ENCODE data around the gene TRIM46. TPM values are rescaled to one million over a fixed set of nuclear protein-coding genes. Genes with fewer than 3 reads are reported as not detected.
"Not testable (repeated sequence)": the region's sequence is repeated elsewhere in the genome, so short reads cannot be mapped to it uniquely, and the experiment has no call there.

The TRIM46 gene
- total and polyA plus RNA-seq, 2 experiments from 2014 or later, result 2.1 to 3.4 TPM

GRCh38 chr1:155226188-155226909 is 52.7 kb downstream of the TRIM46 start:
- Histone ChIP-seq H3K4me1 (ENCODE audit: insufficient read depth) (peaks cover 30% of the 10 kb centered on the region), H3K9me2 (ENCODE audit: insufficient read depth) (no peaks in the 10 kb centered on the region), H3K4me3 (peak overlapping the region; percentile 91), H3K9ac (peak overlapping the region; percentile 89), H3K4me2 (ENCODE audit: unreplicated experiment) (peak overlapping the region; percentile 93), H4K20me1 (ENCODE audit: insufficient read depth) (no peaks in the 10 kb centered on the region), H2AFZ (peak overlapping the region; percentile 85), H3K27me3 (replicated peaks; ENCODE audit: insufficient read depth) (no peaks in the 10 kb centered on the region), H3K79me2 (ENCODE audit: insufficient read depth) (peaks cover 29% of the 10 kb centered on the region), H3K9me3 (ENCODE audit: low read depth) (no peaks in the 10 kb centered on the region), H3F3A (ENCODE audit: insufficient read depth) (peaks cover 29% of the 10 kb centered on the region), H3K36me3 (ENCODE audit: low read depth) (no peaks in the 10 kb centered on the region), H3K27ac (peak overlapping the region; percentile 84)
- in situ Hi-C loops (cut with MboI), result no loop called here
- DNase-seq, result peak; percentile 84
- TF ChIP-seq EZH2 (IDR thresholded peaks at IDR 0.05; ENCODE audit: insufficient read depth, poor library complexity, severe bottlenecking) (no peak), EZH2phosphoT487 (IDR thresholded peaks at IDR 0.05; ENCODE audit: insufficient read depth, low read depth) (no peak)
- WGBS, 2 experiments (ENCODE audit: low coverage in 1 of 2, low lambda C conversion rate in 2 of 2, missing lambda C conversion rate in 2 of 2), result 1 to 3% methylated on average over 7 of the region's 7 CpGs

GRCh38 chr1:155226910-155227260 is 53.2 kb downstream of the TRIM46 start:
- TF ChIP-seq EZH2 (IDR thresholded peaks at IDR 0.05; ENCODE audit: insufficient read depth, poor library complexity, severe bottlenecking) (no peak), EZH2phosphoT487 (IDR thresholded peaks at IDR 0.05; ENCODE audit: insufficient read depth, low read depth) (no peak)
- H3K27me3 ChIP-seq (replicated peaks; ENCODE audit: insufficient read depth), result no peaks in the 10 kb centered on the region
- peaks cover 36% of the 10 kb centered on the region for H3K4me1 ChIP-seq (ENCODE audit: insufficient read depth)
- no peaks in the 10 kb centered on the region for H3K9me2 ChIP-seq (ENCODE audit: insufficient read depth)
- H3K36me3 ChIP-seq (ENCODE audit: low read depth), result no peaks in the 10 kb centered on the region
- peak overlapping the region; percentile 84 for H3K27ac ChIP-seq
- WGBS, 2 experiments (ENCODE audit: low coverage in 1 of 2, low lambda C conversion rate in 2 of 2, missing lambda C conversion rate in 2 of 2), result 0 to 1% methylated on average over 19 of the region's 19 CpGs
- peak overlapping the region; percentile 91 for H3K4me3 ChIP-seq
- H3K79me2 ChIP-seq (ENCODE audit: insufficient read depth), result peaks cover 29% of the 10 kb centered on the region
- DNase-seq, result peak; percentile 77
- peak overlapping the region; percentile 89 for H3K9ac ChIP-seq
- peak overlapping the region; percentile 93 for H3K4me2 ChIP-seq (ENCODE audit: unreplicated experiment)
- H3F3A ChIP-seq (ENCODE audit: insufficient read depth), result peaks cover 29% of the 10 kb centered on the region
- peak overlapping the region; percentile 85 for H2AFZ ChIP-seq
- in situ Hi-C loops (cut with MboI), result no loop called here
- no peaks in the 10 kb centered on the region for H3K9me3 ChIP-seq (ENCODE audit: low read depth)
- no peaks in the 10 kb centered on the region for H4K20me1 ChIP-seq (ENCODE audit: insufficient read depth)

- H3K9me3 ChIP-seq (ENCODE audit: low read depth), result no peaks in the 10 kb centered on the region
- H3K27ac ChIP-seq, result peak overlapping the region; percentile 84
- peaks cover 29% of the 10 kb centered on the region for H3F3A ChIP-seq (ENCODE audit: insufficient read depth)
- no peaks in the 10 kb centered on the region for H4K20me1 ChIP-seq (ENCODE audit: insufficient read depth)
- no peaks in the 10 kb centered on the region for H3K9me2 ChIP-seq (ENCODE audit: insufficient read depth)
- H3K9ac ChIP-seq, result peak overlapping the region; percentile 89
- H3K79me2 ChIP-seq (ENCODE audit: insufficient read depth), result peaks cover 29% of the 10 kb centered on the region
- in situ Hi-C loops (cut with MboI), result no loop called here
- no peaks in the 10 kb centered on the region for H3K27me3 ChIP-seq (replicated peaks; ENCODE audit: insufficient read depth)
- peak overlapping the region; percentile 91 for H2AFZ ChIP-seq
- H3K4me3 ChIP-seq, result peak overlapping the region; percentile 91
- TF ChIP-seq EZH2 (IDR thresholded peaks at IDR 0.05; ENCODE audit: insufficient read depth, poor library complexity, severe bottlenecking) (no peak), EZH2phosphoT487 (IDR thresholded peaks at IDR 0.05; ENCODE audit: insufficient read depth, low read depth) (no peak)
- peak overlapping the region; percentile 93 for H3K4me2 ChIP-seq (ENCODE audit: unreplicated experiment)
- WGBS, 2 experiments (ENCODE audit: low coverage in 1 of 2, low lambda C conversion rate in 2 of 2, missing lambda C conversion rate in 2 of 2), result 2 to 4% methylated on average over 35 to 42 of the region's 42 CpGs
- peak; percentile 99 for DNase-seq
- peaks cover 42% of the 10 kb centered on the region for H3K4me1 ChIP-seq (ENCODE audit: insufficient read depth)
- H3K36me3 ChIP-seq (ENCODE audit: low read depth), result no peaks in the 10 kb centered on the region
Measured at GRCh38 chr1:155227261-155228095, 53.8 kb downstream of the TRIM46 start.

GRCh38 chr1:155228096-155228427 is 54.4 kb downstream of the TRIM46 start:
- Histone ChIP-seq H3K27ac (peak overlapping the region; percentile 58), H3K9ac (peak overlapping the region; percentile 76), H3K9me3 (ENCODE audit: low read depth) (no peaks in the 10 kb centered on the region), H4K20me1 (ENCODE audit: insufficient read depth) (no peaks in the 10 kb centered on the region), H3F3A (ENCODE audit: insufficient read depth) (peaks cover 29% of the 10 kb centered on the region), H3K36me3 (ENCODE audit: low read depth) (no peaks in the 10 kb centered on the region), H3K79me2 (ENCODE audit: insufficient read depth) (peaks cover 27% of the 10 kb centered on the region), H2AFZ (peak overlapping the region; percentile 91), H3K27me3 (replicated peaks; ENCODE audit: insufficient read depth) (no peaks in the 10 kb centered on the region), H3K4me1 (ENCODE audit: insufficient read depth) (peaks cover 44% of the 10 kb centered on the region), H3K4me2 (ENCODE audit: unreplicated experiment) (peak overlapping the region; percentile 81), H3K9me2 (ENCODE audit: insufficient read depth) (no peaks in the 10 kb centered on the region), H3K4me3 (peak overlapping the region; percentile 91)
- TF ChIP-seq EZH2 (IDR thresholded peaks at IDR 0.05; ENCODE audit: insufficient read depth, poor library complexity, severe bottlenecking) (no peak), EZH2phosphoT487 (IDR thresholded peaks at IDR 0.05; ENCODE audit: insufficient read depth, low read depth) (no peak)
- no peak for DNase-seq
- WGBS, 2 experiments (ENCODE audit: low coverage in 1 of 2, low lambda C conversion rate in 2 of 2, missing lambda C conversion rate in 2 of 2), result 54 to 58% methylated on average over 9 of the region's 9 CpGs
- in situ Hi-C loops (cut with MboI), result no loop called here

GRCh38 chr1:155231302-155231701 is 57.7 kb downstream of the TRIM46 start:
- H4K20me1 ChIP-seq (ENCODE audit: insufficient read depth); DNase-seq; in situ Hi-C loops (cut with MboI); H3K36me3 ChIP-seq (ENCODE audit: low read depth); H3F3A ChIP-seq (ENCODE audit: insufficient read depth); H3K4me3 ChIP-seq; H3K9ac ChIP-seq; H3K79me2 ChIP-seq (ENCODE audit: insufficient read depth); H3K27me3 ChIP-seq (replicated peaks; ENCODE audit: insufficient read depth); H3K9me3 ChIP-seq (ENCODE audit: low read depth); H3K9me2 ChIP-seq (ENCODE audit: insufficient read depth); H3K4me2 ChIP-seq (ENCODE audit: unreplicated experiment); H2AFZ ChIP-seq: not testable (repeated sequence)
- peaks cover 21% of the 10 kb centered on the region for H3K4me1 ChIP-seq (ENCODE audit: insufficient read depth)
- 35 to 37% methylated on average over 3 of the region's 3 CpGs for WGBS, 2 experiments (ENCODE audit: low coverage in 1 of 2, low lambda C conversion rate in 2 of 2, missing lambda C conversion rate in 2 of 2)
- peak overlapping the region; percentile 64; the same call in 1 of the 2 replicates for H3K27ac ChIP-seq

- H3F3A ChIP-seq (ENCODE audit: insufficient read depth); H3K9me2 ChIP-seq (ENCODE audit: insufficient read depth); H3K36me3 ChIP-seq (ENCODE audit: low read depth); H3K27me3 ChIP-seq (replicated peaks; ENCODE audit: insufficient read depth); H2AFZ ChIP-seq; in situ Hi-C loops (cut with MboI); H3K79me2 ChIP-seq (ENCODE audit: insufficient read depth); H3K4me3 ChIP-seq; H4K20me1 ChIP-seq (ENCODE audit: insufficient read depth); H3K9me3 ChIP-seq (ENCODE audit: low read depth); H3K4me2 ChIP-seq (ENCODE audit: unreplicated experiment): not testable (repeated sequence)
- Histone ChIP-seq H3K9ac (peak overlapping the region; percentile 47; the same call in 1 of the 2 replicates), H3K4me1 (ENCODE audit: insufficient read depth) (peaks cover 20% of the 10 kb centered on the region), H3K27ac (peak overlapping the region; percentile 64)
- peak; percentile 59 for DNase-seq
- WGBS, 2 experiments (ENCODE audit: low coverage in 1 of 2, low lambda C conversion rate in 2 of 2, missing lambda C conversion rate in 2 of 2), result 31 to 40% methylated on average over 11 to 13 of the region's 13 CpGs
Measured at GRCh38 chr1:155232001-155232978, 58.6 kb downstream of the TRIM46 start.

All from GM23248 (cell line).